ENCODE data around the gene PIEZO2. TPM values are rescaled to one million over a fixed set of nuclear protein-coding genes. Genes with fewer than 3 reads are reported as not detected.

The PIEZO2 gene
- total RNA-seq, 1 experiment from 2014 or later = 0.57 TPM

GRCh38 chr18:10890022-10890421 lies 259.3 kb downstream of the PIEZO2 start:
- POLR2A ChIA-PET = no interaction called here
- TF ChIP-seq TCF7L2 (IDR thresholded peaks at IDR 0.05; ENCODE audit: low read depth, low read length) = no peak
- TF ChIP-seq POLR2AphosphoS5 (IDR thresholded peaks at IDR 0.05; ENCODE audit: low read depth, low read length) = no peak
- TF ChIP-seq CTCF (IDR thresholded peaks at IDR 0.05) = no peak
- no peak for TF ChIP-seq REST (IDR thresholded peaks at IDR 0.05; ENCODE audit: insufficient read depth in 1 of 2, low read depth in 2 of 2, low read length in 1 of 2)
- TF ChIP-seq SIN3A (IDR thresholded peaks at IDR 0.05; ENCODE audit: borderline replicate concordance, insufficient read depth, low read depth, low read length) = no peak
- in situ Hi-C loops (cut with HindIII; ENCODE audit: low pct_unique_long_range_greater_than_20kb, low sequenced_read_pairs) = no loop called here

GRCh38 chr18:10878703-10879102 lies 270.7 kb downstream of the PIEZO2 start:
- in situ Hi-C loops (cut with HindIII; ENCODE audit: low pct_unique_long_range_greater_than_20kb, low sequenced_read_pairs) = no loop called here
- intact Hi-C loops (cut with micrococcal nuclease; ENCODE audit: unreplicated experiment) = no loop called here
- Histone ChIP-seq H3K36me3 (ENCODE audit: control insufficient read depth, insufficient read depth, low read length) (no peaks in the 10 kb centered on the region), H3K4me3 (ENCODE audit: low read depth in 2 of 2, low read length in 2 of 2) (no peak overlapping the region), H3K27me3 (ENCODE audit: control insufficient read depth, insufficient read depth, low read length) (no peaks in the 10 kb centered on the region), H3K9me3 (ENCODE audit: control insufficient read depth, insufficient read depth, low read depth, low read length) (no peaks in the 10 kb centered on the region), H3K27ac (ENCODE audit: low read length) (no peak overlapping the region), H3K4me1 (ENCODE audit: control insufficient read depth, insufficient read depth, low read length) (no peaks in the 10 kb centered on the region)
- CTCF ChIA-PET = no interaction called here
- DNase-seq (ENCODE audit: low read depth, low spot score) (no peak), ATAC-seq (no peak)
- TF ChIP-seq REST (IDR thresholded peaks at IDR 0.05; ENCODE audit: insufficient read depth in 1 of 2, low read depth in 2 of 2, low read length in 1 of 2) = no peak
- no peak for TF ChIP-seq SIN3A (IDR thresholded peaks at IDR 0.05; ENCODE audit: borderline replicate concordance, insufficient read depth, low read depth, low read length)
- TF ChIP-seq CTCF (IDR thresholded peaks at IDR 0.05) = no peak
- no peak for TF ChIP-seq TCF7L2 (IDR thresholded peaks at IDR 0.05; ENCODE audit: low read depth, low read length)
- TF ChIP-seq POLR2AphosphoS5 (IDR thresholded peaks at IDR 0.05; ENCODE audit: low read depth, low read length) = no peak
- POLR2A ChIA-PET = no interaction called here
- BruUV-seq (replicated peaks) = no TSS peak

More at GRCh38 chr18:10890022-10890421, 259.3 kb downstream of the PIEZO2 start:
- Histone ChIP-seq H3K4me1 (ENCODE audit: control insufficient read depth, insufficient read depth, low read length) (no peaks in the 10 kb centered on the region), H3K4me3 (ENCODE audit: low read depth in 2 of 2, low read length in 2 of 2) (no peak overlapping the region), H3K27me3 (ENCODE audit: control insufficient read depth, insufficient read depth, low read length) (no peaks in the 10 kb centered on the region), H3K36me3 (ENCODE audit: control insufficient read depth, insufficient read depth, low read length) (no peaks in the 10 kb centered on the region), H3K9me3 (ENCODE audit: control insufficient read depth, insufficient read depth, low read depth, low read length) (no peaks in the 10 kb centered on the region), H3K27ac (ENCODE audit: low read length) (no peak overlapping the region)
- no TSS peak for BruUV-seq (replicated peaks)
- CTCF ChIA-PET = no interaction called here
- no peak for ATAC-seq
- DNase-seq (ENCODE audit: low read depth, low spot score) = no peak
- intact Hi-C loops (cut with micrococcal nuclease; ENCODE audit: unreplicated experiment) = no loop called here

Measured in Panc1 (cell line).